Skeletal muscle satellite cell (primary cell): ENCODE measurements around the gene CATSPERB.
"Not testable (repeated sequence)": the region's sequence is repeated elsewhere in the genome, so short reads cannot be mapped to it uniquely, and the experiment has no call there.

ENCODE experiments used
- H3K27me3 ChIP-seq: 2 replicates; pipeline ENCODE4 v1.7.0; 2013; ENCODE audit warnings: low read length; ENCODE audit not compliant: control insufficient read depth, insufficient read depth
- H3K36me3 ChIP-seq: 2 replicates; pipeline ENCODE4 v1.7.0; 2013; ENCODE audit warnings: mild to moderate bottlenecking, control low read depth, low read length; ENCODE audit not compliant: insufficient read depth
- H3K4me1 ChIP-seq: 2 replicates; pipeline ENCODE4 v1.7.0; 2013; ENCODE audit warnings: low read length; ENCODE audit not compliant: control insufficient read depth, insufficient read depth
- H3K4me2 ChIP-seq: 2 replicates; pipeline ENCODE4 v1.7.0; 2013; ENCODE audit warnings: mild to moderate bottlenecking, low read length
- H3K4me3 ChIP-seq: 2 replicates; pipeline ENCODE4 v1.7.0; 2013; ENCODE audit warnings: low read length
- H3K9ac ChIP-seq: 2 replicates; pipeline ENCODE4 v1.7.0; 2013; ENCODE audit warnings: mild to moderate bottlenecking, low read depth, low read length, moderate library complexity
- H3K9me3 ChIP-seq: replicated peaks from 2 replicates; pipeline ENCODE4 v1.7.0; 2013; ENCODE audit warnings: mild to moderate bottlenecking, control low read depth, low read length

Gene CATSPERB

GRCh38 chr14:91693346-91693745 is 38.5 kb downstream of the CATSPERB start:
- peaks cover 6% of the 10 kb centered on the region for H3K9me3 ChIP-seq
- H3K27me3 ChIP-seq = peaks cover 4% of the 10 kb centered on the region
- no peak overlapping the region for H3K9ac ChIP-seq
- H3K36me3 ChIP-seq = no peaks in the 10 kb centered on the region
- no peak overlapping the region for H3K4me3 ChIP-seq
- H3K4me1 ChIP-seq = no peaks in the 10 kb centered on the region
- H3K4me2 ChIP-seq = no peak overlapping the region

- Histone ChIP-seq H3K4me3 (no peak overlapping the region), H3K9ac (no peak overlapping the region), H3K4me1 (no peaks in the 10 kb centered on the region), H3K36me3 (no peaks in the 10 kb centered on the region), H3K4me2 (no peak overlapping the region), H3K27me3 (peaks cover 4% of the 10 kb centered on the region), H3K9me3 (peaks cover 6% of the 10 kb centered on the region)
These were observed 39.8 kb downstream of the CATSPERB start for GRCh38 chr14:91692075-91692474.

GRCh38 chr14:91689608-91690007 is 42.3 kb downstream of the CATSPERB start:
- no peaks in the 10 kb centered on the region for H3K36me3 ChIP-seq
- H3K4me2 ChIP-seq = no peak overlapping the region
- H3K4me1 ChIP-seq = no peaks in the 10 kb centered on the region
- no peaks in the 10 kb centered on the region for H3K27me3 ChIP-seq
- no peak overlapping the region for H3K9ac ChIP-seq
- no peak overlapping the region for H3K4me3 ChIP-seq
- H3K9me3 ChIP-seq = peaks cover 6% of the 10 kb centered on the region

GRCh38 chr14:91687436-91687835 is 44.5 kb downstream of the CATSPERB start:
- H3K9me3 ChIP-seq, H3K4me1 ChIP-seq, H3K4me3 ChIP-seq, H3K27me3 ChIP-seq, H3K36me3 ChIP-seq, H3K9ac ChIP-seq, H3K4me2 ChIP-seq: not testable (repeated sequence)

DNA sequence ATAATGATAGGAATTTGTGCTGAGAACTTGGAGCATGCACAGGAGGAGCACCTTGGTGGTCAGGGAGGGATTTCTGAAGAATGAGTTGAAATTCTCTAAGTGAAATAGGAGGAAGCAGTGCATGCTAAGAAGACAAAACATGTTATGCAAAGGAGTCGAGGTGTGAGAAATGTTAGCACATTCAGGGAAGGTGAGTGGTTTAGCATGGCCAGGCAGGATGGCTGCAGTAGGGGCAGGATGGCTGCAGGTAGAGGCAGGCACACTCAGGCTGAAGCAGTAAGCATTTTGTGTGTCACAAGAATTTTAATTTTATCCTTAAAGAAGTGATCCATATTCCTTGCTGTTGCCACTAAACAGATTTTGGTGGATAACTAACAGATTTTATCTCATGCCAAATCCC is 46.3 kb downstream of the CATSPERB start:
- H3K4me3 ChIP-seq = no peak overlapping the region
- no peaks in the 10 kb centered on the region for H3K36me3 ChIP-seq
- H3K9me3 ChIP-seq = peaks cover 5% of the 10 kb centered on the region
- H3K4me2 ChIP-seq = no peak overlapping the region
- H3K4me1 ChIP-seq = no peaks in the 10 kb centered on the region
- no peak overlapping the region for H3K9ac ChIP-seq
- H3K27me3 ChIP-seq = no peaks in the 10 kb centered on the region

- Histone ChIP-seq H3K27me3 (no peaks in the 10 kb centered on the region), H3K4me1 (no peaks in the 10 kb centered on the region), H3K4me3 (no peak overlapping the region), H3K9ac (no peak overlapping the region), H3K9me3 (no peaks in the 10 kb centered on the region), H3K4me2 (no peak overlapping the region), H3K36me3 (no peaks in the 10 kb centered on the region)
These were observed 49.9 kb downstream of the CATSPERB start for GRCh38 chr14:91681893-91682563.

DNA sequence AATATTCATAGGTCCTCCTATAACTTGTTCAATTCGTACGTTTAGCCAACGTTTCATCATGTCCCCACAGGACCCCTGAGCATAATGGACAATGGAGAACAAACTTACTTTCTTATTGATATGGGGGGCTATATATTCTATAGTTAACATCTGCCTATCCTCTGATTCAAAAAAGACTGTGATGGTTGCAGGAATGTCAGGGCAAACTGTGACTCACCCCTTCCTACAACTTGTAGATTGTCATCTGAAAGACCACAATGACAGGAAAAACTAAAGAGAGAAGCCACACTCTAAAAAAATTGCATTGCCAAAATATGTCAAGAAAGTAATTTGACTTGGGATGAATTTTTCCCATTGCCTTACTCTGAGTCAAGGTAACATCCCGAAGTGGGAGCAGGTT is 50.8 kb downstream of the CATSPERB start:
- Histone ChIP-seq H3K36me3 (no peaks in the 10 kb centered on the region), H3K4me3 (no peak overlapping the region), H3K4me2 (no peak overlapping the region), H3K9ac (no peak overlapping the region), H3K27me3 (no peaks in the 10 kb centered on the region), H3K4me1 (no peaks in the 10 kb centered on the region), H3K9me3 (no peaks in the 10 kb centered on the region)

GRCh38 chr14:91679273-91679672 is 52.6 kb downstream of the CATSPERB start:
- Histone ChIP-seq H3K4me1 (no peaks in the 10 kb centered on the region), H3K4me3 (no peak overlapping the region), H3K9me3 (no peaks in the 10 kb centered on the region)

DNA sequence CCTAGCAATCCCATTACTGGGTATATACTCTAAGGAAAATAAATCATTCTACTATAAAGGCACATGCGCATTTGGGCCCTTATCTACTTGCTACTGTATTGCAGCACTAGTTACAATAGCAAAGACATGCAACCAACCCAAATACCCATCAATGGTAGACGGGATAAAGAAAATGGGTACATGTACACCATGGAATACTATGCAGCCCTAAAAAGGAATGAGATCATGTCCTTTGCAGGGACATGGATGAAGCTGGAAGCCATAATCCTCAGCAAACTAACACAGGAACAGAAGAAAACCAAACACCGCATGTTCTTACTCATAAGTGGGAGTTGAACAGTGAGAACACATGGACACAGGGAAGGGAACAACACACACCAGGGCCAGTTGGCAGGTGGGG is 54.2 kb downstream of the CATSPERB start:
- H3K27me3 ChIP-seq, H3K36me3 ChIP-seq, H3K4me1 ChIP-seq, H3K9me3 ChIP-seq, H3K4me2 ChIP-seq, H3K4me3 ChIP-seq, H3K9ac ChIP-seq: not testable (repeated sequence)

More at GRCh38 chr14:91679273-91679672, 52.6 kb downstream of the CATSPERB start:
- H3K36me3 ChIP-seq = no peaks in the 10 kb centered on the region
- no peaks in the 10 kb centered on the region for H3K27me3 ChIP-seq
- H3K4me2 ChIP-seq = no peak overlapping the region
- no peak overlapping the region for H3K9ac ChIP-seq

DNA sequence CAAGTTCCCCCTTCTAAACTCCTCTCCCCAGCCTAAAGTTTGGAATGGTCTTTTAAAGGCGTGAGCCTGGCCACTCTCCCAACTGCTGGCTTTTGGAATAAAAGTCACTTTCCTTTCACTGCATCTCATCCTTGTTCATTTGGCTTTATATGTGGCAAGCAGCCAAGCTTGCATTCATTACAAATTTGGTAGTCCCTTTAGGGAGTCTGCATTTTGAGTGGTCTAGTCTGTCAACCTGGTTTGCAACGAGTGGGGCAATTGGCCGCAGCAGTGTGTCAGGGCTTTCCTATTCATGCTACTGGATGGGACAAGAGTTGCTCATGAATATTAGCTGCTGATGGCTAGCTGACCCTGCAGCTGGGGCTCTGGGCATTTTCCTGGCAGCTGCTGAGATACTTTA is 57.0 kb downstream of the CATSPERB start:
- Histone ChIP-seq H3K9me3 (no peaks in the 10 kb centered on the region), H3K27me3 (no peaks in the 10 kb centered on the region), H3K4me2 (no peak overlapping the region), H3K4me1 (no peaks in the 10 kb centered on the region), H3K36me3 (no peaks in the 10 kb centered on the region), H3K4me3 (no peak overlapping the region), H3K9ac (no peak overlapping the region)

DNA sequence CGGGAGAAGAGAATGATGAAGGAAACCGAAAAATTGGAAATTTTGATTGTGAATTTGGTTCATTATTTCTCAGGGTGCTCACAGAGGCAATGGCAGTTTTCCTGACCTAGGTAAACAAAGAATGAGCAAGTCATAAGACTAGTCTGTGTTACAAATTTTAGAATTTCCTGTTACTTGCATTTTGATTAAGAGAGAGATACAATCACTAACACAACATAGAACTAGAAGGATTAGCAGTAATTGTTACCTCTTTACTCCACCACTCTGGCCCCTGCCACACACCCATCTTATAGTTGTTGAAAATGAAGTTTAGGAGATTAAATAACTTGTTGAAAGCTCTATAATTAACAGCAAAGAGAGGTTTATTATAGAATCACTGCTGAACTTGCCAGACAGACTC is 62.0 kb downstream of the CATSPERB start:
- Histone ChIP-seq H3K4me1 (no peaks in the 10 kb centered on the region), H3K4me2 (no peak overlapping the region), H3K9ac (no peak overlapping the region), H3K4me3 (no peak overlapping the region), H3K9me3 (no peaks in the 10 kb centered on the region), H3K27me3 (no peaks in the 10 kb centered on the region), H3K36me3 (no peaks in the 10 kb centered on the region)

DNA sequence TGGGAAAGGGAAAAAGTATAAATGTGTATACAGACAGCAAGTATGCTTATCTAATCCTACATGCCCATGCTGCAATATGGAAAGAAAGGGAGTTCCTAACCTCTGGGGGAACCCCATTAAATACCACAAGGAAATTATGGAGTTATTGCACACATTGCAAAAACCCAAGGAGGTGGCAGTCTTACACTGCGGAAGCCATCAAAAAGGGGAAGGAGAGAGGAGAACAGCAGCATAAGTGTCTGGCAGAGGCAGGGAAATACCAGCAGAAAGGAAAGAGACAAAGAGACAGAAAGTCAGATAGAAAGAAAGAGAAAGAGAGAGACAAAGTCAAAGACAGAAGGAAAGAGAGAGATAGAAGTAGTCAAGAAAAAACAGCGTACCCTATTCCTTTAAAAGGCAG is 64.8 kb downstream of the CATSPERB start:
- H3K36me3 ChIP-seq, H3K4me1 ChIP-seq, H3K4me2 ChIP-seq, H3K9ac ChIP-seq, H3K4me3 ChIP-seq, H3K27me3 ChIP-seq, H3K9me3 ChIP-seq: not testable (repeated sequence)
